Ishikawa (cell line): ENCODE data around the gene SLC23A2.

Experiments used
- CEBPB ChIP-seq: IDR thresholded peaks from 2 replicates; pipeline ENCODE4 v1.6.1; 2012
- CREB1 ChIP-seq: IDR thresholded peaks from 2 replicates; pipeline ENCODE4 v1.6.1; 2012; ENCODE audit warnings: low read depth
- EGR1 ChIP-seq: IDR thresholded peaks from 2 replicates; pipeline ENCODE4 v1.6.1; 2012
- EP300 ChIP-seq: IDR thresholded peaks from 2 replicates; pipeline ENCODE4 v1.6.1; 2012; ENCODE audit warnings: borderline replicate concordance
- FOXM1 ChIP-seq: IDR thresholded peaks from 2 replicates; pipeline ENCODE4 v1.6.1; 2012; ENCODE audit warnings: low read depth, borderline replicate concordance
- NFIC ChIP-seq: IDR thresholded peaks from 2 replicates; pipeline ENCODE4 v1.6.1; 2012
- RAD21 ChIP-seq: IDR thresholded peaks from 2 replicates; pipeline ENCODE4 v1.6.1; 2012; ENCODE audit warnings: low read depth
- TAF1 ChIP-seq: IDR thresholded peaks from 2 replicates; pipeline ENCODE4 v1.6.1; 2012; ENCODE audit warnings: low read depth, mild to moderate bottlenecking
- TCF12 ChIP-seq: IDR thresholded peaks from 2 replicates; pipeline ENCODE4 v1.6.1; 2012; ENCODE audit warnings: low read depth
- TEAD4 ChIP-seq: IDR thresholded peaks from 2 replicates; pipeline ENCODE4 v1.6.1; 2012
- YY1 ChIP-seq: IDR thresholded peaks from 2 replicates; pipeline ENCODE4 v1.6.1; 2012; ENCODE audit warnings: low read depth
- ZBTB7A ChIP-seq: IDR thresholded peaks from 2 replicates; pipeline ENCODE4 v1.6.1; 2012; ENCODE audit warnings: low read depth
- TF ChIP-seq, protein P1 (sequence below): IDR thresholded peaks from 2 replicates; pipeline ENCODE4 v1.6.1; 2012
- TF ChIP-seq, protein P2 (sequence below): IDR thresholded peaks from 2 replicates; pipeline ENCODE4 v1.6.1; 2012
- TF ChIP-seq, protein P3 (sequence below): IDR thresholded peaks from 2 replicates; pipeline ENCODE4 v1.6.1; 2012; ENCODE audit warnings: low read depth, mild to moderate bottlenecking

Gene SLC23A2

DNA sequence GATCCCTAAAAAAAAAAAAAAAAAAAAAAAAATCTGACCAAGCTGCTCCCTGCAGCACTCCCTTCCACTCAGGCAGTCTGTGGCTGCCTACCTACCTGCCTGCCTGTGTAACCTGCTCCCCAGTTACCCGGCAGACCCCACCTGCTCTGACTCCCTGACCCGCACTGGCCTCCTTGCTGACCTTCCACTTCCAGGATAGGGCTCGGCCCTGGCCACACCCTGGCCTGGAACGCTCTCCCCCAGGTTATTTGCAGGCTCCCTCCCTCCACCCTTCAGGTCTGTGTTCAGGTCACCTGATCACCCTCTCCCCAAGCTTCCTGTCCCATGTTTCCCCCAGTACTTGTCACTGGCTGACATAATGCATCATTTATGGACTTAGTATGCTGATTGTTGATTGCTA lies 134.3 kb downstream of the SLC23A2 start:
- TF ChIP-seq NFIC = no peak
- TF ChIP-seq TEAD4 = no peak
- TF ChIP-seq CREB1 = no peak
- TF ChIP-seq TCF12 = no peak
- TF ChIP-seq RAD21 = no peak
- TF ChIP-seq EGR1 = no peak
- no peak for TF ChIP-seq YY1
- TF ChIP-seq, protein P1, sequence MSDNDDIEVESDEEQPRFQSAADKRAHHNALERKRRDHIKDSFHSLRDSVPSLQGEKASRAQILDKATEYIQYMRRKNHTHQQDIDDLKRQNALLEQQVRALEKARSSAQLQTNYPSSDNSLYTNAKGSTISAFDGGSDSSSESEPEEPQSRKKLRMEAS = no peak
- no peak for TF ChIP-seq FOXM1
- TF ChIP-seq, protein P2, sequence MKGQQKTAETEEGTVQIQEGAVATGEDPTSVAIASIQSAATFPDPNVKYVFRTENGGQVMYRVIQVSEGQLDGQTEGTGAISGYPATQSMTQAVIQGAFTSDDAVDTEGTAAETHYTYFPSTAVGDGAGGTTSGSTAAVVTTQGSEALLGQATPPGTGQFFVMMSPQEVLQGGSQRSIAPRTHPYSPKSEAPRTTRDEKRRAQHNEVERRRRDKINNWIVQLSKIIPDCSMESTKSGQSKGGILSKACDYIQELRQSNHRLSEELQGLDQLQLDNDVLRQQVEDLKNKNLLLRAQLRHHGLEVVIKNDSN = no peak
- TF ChIP-seq CEBPB = no peak
- no peak for TF ChIP-seq ZBTB7A
- no peak for TF ChIP-seq TAF1
- TF ChIP-seq, protein P3, sequence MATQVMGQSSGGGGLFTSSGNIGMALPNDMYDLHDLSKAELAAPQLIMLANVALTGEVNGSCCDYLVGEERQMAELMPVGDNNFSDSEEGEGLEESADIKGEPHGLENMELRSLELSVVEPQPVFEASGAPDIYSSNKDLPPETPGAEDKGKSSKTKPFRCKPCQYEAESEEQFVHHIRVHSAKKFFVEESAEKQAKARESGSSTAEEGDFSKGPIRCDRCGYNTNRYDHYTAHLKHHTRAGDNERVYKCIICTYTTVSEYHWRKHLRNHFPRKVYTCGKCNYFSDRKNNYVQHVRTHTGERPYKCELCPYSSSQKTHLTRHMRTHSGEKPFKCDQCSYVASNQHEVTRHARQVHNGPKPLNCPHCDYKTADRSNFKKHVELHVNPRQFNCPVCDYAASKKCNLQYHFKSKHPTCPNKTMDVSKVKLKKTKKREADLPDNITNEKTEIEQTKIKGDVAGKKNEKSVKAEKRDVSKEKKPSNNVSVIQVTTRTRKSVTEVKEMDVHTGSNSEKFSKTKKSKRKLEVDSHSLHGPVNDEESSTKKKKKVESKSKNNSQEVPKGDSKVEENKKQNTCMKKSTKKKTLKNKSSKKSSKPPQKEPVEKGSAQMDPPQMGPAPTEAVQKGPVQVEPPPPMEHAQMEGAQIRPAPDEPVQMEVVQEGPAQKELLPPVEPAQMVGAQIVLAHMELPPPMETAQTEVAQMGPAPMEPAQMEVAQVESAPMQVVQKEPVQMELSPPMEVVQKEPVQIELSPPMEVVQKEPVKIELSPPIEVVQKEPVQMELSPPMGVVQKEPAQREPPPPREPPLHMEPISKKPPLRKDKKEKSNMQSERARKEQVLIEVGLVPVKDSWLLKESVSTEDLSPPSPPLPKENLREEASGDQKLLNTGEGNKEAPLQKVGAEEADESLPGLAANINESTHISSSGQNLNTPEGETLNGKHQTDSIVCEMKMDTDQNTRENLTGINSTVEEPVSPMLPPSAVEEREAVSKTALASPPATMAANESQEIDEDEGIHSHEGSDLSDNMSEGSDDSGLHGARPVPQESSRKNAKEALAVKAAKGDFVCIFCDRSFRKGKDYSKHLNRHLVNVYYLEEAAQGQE = no peak
- no peak for TF ChIP-seq EP300

DNA sequence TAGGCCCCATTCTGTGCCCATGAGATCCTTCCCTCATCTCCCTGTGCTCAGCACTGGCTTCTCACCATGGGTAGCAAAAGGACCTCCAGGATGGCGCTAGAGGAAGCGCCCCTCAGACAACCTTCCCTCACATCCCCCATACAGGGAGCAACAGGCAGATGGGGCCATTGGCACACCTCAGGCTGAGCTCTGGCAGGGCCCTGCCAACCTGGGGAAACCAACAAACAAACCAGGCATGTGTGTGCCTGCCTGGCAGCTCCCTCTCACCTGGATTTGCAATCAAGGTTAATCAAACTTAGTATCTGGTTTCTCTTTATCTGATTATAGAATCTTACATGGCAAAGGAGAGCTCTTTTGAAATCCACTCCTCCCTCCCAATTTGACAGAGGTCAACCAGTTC lies 134.9 kb downstream of the SLC23A2 start:
- TF ChIP-seq NFIC = no peak
- TF ChIP-seq RAD21 = no peak
- no peak for TF ChIP-seq TEAD4
- TF ChIP-seq, protein P3 = no peak

DNA sequence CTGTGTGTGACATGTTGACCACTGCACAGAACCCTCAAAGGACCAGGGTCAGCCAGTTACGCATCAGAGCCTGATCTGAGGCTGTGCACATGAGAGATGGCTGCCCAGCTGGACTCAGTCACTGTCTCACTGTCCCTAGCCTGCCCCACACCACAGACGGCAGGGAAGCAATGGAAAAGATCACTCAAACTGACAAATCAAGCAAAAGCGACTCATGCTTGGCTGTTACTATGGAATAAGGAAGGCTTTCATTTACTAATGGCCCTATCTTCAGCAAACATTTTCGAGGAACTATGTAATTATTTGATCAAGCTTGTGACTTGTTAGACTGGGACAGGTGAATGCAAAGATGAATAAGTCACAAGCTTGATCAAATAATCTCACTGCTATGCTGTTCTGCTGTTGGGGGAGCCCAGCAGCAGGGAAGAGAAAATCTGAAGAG lies 137.0 kb downstream of the SLC23A2 start:
- TF ChIP-seq EGR1 (no peak), CREB1 (no peak), EP300 (no peak), RAD21 (no peak), CEBPB (no peak), TAF1 (no peak), TCF12 (no peak), FOXM1 (no peak), NFIC (no peak), TEAD4 (no peak), YY1 (no peak), ZBTB7A (no peak)
- TF ChIP-seq, protein P2 = no peak
- TF ChIP-seq, protein P1 = no peak
- TF ChIP-seq, protein P3 = no peak

DNA sequence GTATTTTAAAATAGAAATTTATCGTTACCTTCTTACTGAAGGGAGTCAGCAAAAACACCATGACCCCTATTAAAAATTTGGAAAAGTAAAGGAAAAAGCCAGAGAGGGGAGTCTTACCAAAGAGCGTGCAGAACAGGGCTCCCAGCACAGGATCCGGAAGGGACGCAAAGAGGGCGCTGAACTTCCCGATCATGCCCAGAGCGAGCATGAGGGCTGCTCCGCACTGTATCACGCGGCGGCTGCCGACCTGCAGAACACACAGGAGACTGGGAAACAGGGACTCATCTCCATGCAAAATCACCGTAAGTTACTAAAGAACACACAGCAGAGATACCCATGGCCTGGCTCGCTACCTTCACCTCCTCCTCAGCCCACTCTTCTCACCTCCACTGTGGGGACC lies 138.6 kb downstream of the SLC23A2 start:
- no peak for TF ChIP-seq FOXM1
- no peak for TF ChIP-seq TCF12
- TF ChIP-seq CEBPB = no peak
- TF ChIP-seq, protein P1 = no peak
- no peak for TF ChIP-seq EGR1
- no peak for TF ChIP-seq NFIC
- TF ChIP-seq YY1 = no peak
- TF ChIP-seq, protein P3 = no peak
- TF ChIP-seq ZBTB7A = no peak
- TF ChIP-seq, protein P2 = no peak
- TF ChIP-seq TAF1 = no peak
- TF ChIP-seq RAD21 = no peak
- no peak for TF ChIP-seq CREB1
- TF ChIP-seq TEAD4 = no peak
- TF ChIP-seq EP300 = no peak
